ENCODE measurements around the gene MOB2.

DNA sequence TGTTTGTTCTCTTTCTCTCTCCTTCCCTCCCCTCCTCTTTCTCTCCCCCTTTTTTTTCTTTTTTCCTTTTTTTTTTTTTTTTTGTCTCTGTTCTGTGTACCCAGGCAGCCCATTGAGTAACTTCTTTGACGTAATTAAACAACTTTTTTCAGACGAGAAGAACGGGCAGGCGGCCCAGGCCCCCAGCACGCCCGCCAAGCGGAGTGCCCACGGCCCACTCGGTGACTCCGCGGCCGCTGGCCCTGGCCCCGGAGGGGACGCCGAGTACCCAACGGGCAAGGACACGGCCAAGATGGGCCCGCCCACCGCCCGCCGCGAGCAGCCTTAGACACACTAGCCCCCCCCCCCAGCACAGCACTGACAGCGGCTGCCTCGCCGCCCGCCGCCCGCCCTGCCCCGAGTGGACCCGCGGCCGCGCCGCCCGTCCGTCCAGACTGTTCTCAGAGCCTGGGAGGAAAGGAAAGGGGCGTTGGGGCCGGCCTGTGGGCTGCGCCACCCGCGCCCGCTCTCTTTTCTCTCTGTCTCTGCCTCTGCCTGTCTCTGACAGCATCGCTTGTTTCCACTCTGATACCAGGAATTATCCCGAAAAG, 26.1 kb downstream of the MOB2 start:
- TF ChIP-seq, protein P1, sequence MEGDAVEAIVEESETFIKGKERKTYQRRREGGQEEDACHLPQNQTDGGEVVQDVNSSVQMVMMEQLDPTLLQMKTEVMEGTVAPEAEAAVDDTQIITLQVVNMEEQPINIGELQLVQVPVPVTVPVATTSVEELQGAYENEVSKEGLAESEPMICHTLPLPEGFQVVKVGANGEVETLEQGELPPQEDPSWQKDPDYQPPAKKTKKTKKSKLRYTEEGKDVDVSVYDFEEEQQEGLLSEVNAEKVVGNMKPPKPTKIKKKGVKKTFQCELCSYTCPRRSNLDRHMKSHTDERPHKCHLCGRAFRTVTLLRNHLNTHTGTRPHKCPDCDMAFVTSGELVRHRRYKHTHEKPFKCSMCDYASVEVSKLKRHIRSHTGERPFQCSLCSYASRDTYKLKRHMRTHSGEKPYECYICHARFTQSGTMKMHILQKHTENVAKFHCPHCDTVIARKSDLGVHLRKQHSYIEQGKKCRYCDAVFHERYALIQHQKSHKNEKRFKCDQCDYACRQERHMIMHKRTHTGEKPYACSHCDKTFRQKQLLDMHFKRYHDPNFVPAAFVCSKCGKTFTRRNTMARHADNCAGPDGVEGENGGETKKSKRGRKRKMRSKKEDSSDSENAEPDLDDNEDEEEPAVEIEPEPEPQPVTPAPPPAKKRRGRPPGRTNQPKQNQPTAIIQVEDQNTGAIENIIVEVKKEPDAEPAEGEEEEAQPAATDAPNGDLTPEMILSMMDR (conservative IDR thresholded peaks at IDR 0.05; ENCODE audit: low read length): no peak
- TF ChIP-seq EZH2phosphoT487 (IDR thresholded peaks at IDR 0.05; ENCODE audit: borderline replicate concordance): no peak
